K562 (cell line): ENCODE results near the gene CELSR1. TPM values are rescaled to one million over a fixed set of nuclear protein-coding genes. Genes with fewer than 3 reads are reported as not detected.
A peak's percentile ranks its signal among the peaks of the same experiment; 100 is the strongest.

Source experiments
- ATAC-seq: fragments of 200-7000 bp; cut with Tn5 transposase; 3 replicates; pipeline ENCODE4 v1.9.1; 2020; ENCODE audit warnings: moderate library complexity
- BruUV-seq: library from RNA; stranded (reverse); fragments of 400-500 nt; replicated peaks from 2 replicates; lab custom pipeline; 2021; lab: Mats Ljungman, UMichigan
- CTCF ChIA-PET: fragments of 300-600 bp; formaldehyde crosslinking; extraction: SDS; loops from one replicate; lab custom pipeline; 2021; ENCODE audit warnings: low intra/inter-chr PET ratio; lab: Yijun Ruan, JAX
- POLR2A ChIA-PET: fragments of 300-600, 350-650 bp; sonication (Branson Sonifier 250); formaldehyde crosslinking; extraction: SDS; loops from one replicate; lab custom pipeline; 2021; ENCODE audit warnings: antibody characterized with exemption, inconsistent platforms; lab: Yijun Ruan, JAX
- DNase-seq, 4 experiments: peaks; one replicate each; pipeline versions ENCODE4 v3.0.0 to v3.0.0-alpha.2; 2011 to 2018; ENCODE audit warnings: low spot score in 3 of 4, mixed read lengths in 3 of 4; ENCODE audit errors: extremely low read depth in 1 of 4
- FAIRE-seq: peaks from 2 replicates; lab custom pipeline; 2011; peaks lifted over from hg19 to GRCh38; lab: Jason Lieb, UNC
- H2AFZ ChIP-seq: 2 replicates; pipeline ENCODE4 v1.6.0; 2011; ENCODE audit warnings: low read depth, low read length, control low read depth, inconsistent platforms
- H3K27ac ChIP-seq: fragments of 200-600 bp; 3 replicates; pipeline ENCODE4 v1.8.0; 2011; ENCODE audit warnings: low read depth, mild to moderate bottlenecking, control low read depth, inconsistent platforms, low read length, moderate library complexity, mixed read lengths; ENCODE audit errors: extremely low read depth
- H3K27me3 ChIP-seq, 2 experiments: fragments of 300-600 bp in 1 of 2; 2 replicates in 1 of 2; 3 replicates in 1 of 2; pipeline versions ENCODE4 v1.6.0 to v1.8.0; 2011; ENCODE audit warnings: inconsistent platforms in 2 of 2, low read length in 2 of 2, mild to moderate bottlenecking in 1 of 2, mixed read lengths in 1 of 2, moderate library complexity in 1 of 2; ENCODE audit not compliant: control insufficient read depth in 2 of 2, insufficient read depth in 2 of 2
- H3K36me3 ChIP-seq: fragments of 300-600 bp; 3 replicates; pipeline ENCODE4 v1.8.0; 2011; ENCODE audit warnings: mild to moderate bottlenecking, low read length, inconsistent platforms; ENCODE audit not compliant: control insufficient read depth, insufficient read depth
- H3K4me1 ChIP-seq, 2 experiments: fragments of 200-600 bp in 1 of 2; replicated peaks in 1 of 2; 2 replicates in 1 of 2; 3 replicates in 1 of 2; pipeline versions ENCODE4 v1.5.1 to v1.8.0; 2011; ENCODE audit warnings: inconsistent platforms in 2 of 2, low read length in 2 of 2, mild to moderate bottlenecking in 1 of 2, mixed read lengths in 1 of 2, moderate library complexity in 1 of 2; ENCODE audit not compliant: control insufficient read depth in 2 of 2, insufficient read depth in 2 of 2
- H3K4me2 ChIP-seq: 2 replicates; pipeline ENCODE4 v1.6.1; 2011; ENCODE audit warnings: low read length, control low read depth, inconsistent platforms, mixed read lengths; ENCODE audit not compliant: insufficient read depth
- H3K4me3 ChIP-seq: fragments of 200-600 bp; sonication (generic), shearing (Covaris generic); 2 replicates; pipeline ENCODE4 v1.5.1; 2016; ENCODE audit warnings: control low read depth, inconsistent platforms
- H3K79me2 ChIP-seq: fragments of 200-600 bp; 3 replicates; pipeline ENCODE4 v1.8.0; 2011; ENCODE audit warnings: low read length, inconsistent platforms; ENCODE audit not compliant: control insufficient read depth, insufficient read depth
- H3K9ac ChIP-seq, 2 experiments: 2 replicates each; pipeline versions ENCODE4 v1.6.0 to v1.6.1; 2011; ENCODE audit warnings: low read depth in 2 of 2, low read length in 2 of 2, control low read depth in 1 of 2, inconsistent platforms in 1 of 2, mild to moderate bottlenecking in 1 of 2, mixed read lengths in 1 of 2; ENCODE audit not compliant: insufficient read depth in 1 of 2
- H3K9me1 ChIP-seq: one replicate; pipeline ENCODE4 v1.6.0; 2011; ENCODE audit warnings: inconsistent platforms, mild to moderate bottlenecking, low read length, moderate library complexity; ENCODE audit not compliant: control insufficient read depth, insufficient read depth
- H3K9me3 ChIP-seq: replicated peaks from 2 replicates; pipeline ENCODE4 v1.5.1; 2011; ENCODE audit warnings: low read depth, low read length, inconsistent platforms; ENCODE audit not compliant: control insufficient read depth, insufficient read depth
- H4K20me1 ChIP-seq: replicated peaks from 2 replicates; pipeline ENCODE4 v1.6.1; 2011; ENCODE audit warnings: low read length, inconsistent platforms, mixed read lengths; ENCODE audit not compliant: control insufficient read depth, insufficient read depth
- FOSL1 ChIP-seq: fragments of 200-800 bp; sonication (Bioruptor generic); conservative IDR thresholded peaks from 2 replicates; pipeline ENCODE4 v1.6.1; 2016; ENCODE audit warnings: missing genetic modification characterization, missing compliant biosample characterization
- FOXK2 ChIP-seq, 2 experiments: fragments of 450-650 bp; IDR thresholded peaks in 1 of 2; conservative IDR thresholded peaks in 1 of 2; 2 replicates each; pipeline ENCODE4 v1.6.1; 2016; ENCODE audit warnings: low read depth in 2 of 2, mild to moderate bottlenecking in 1 of 2
- NR2C2 ChIP-seq, 2 experiments: fragments of 200-800 bp in 1 of 2; sonication (Bioruptor generic) in 1 of 2; sonication (generic) in 1 of 2; formaldehyde crosslinking in 1 of 2; IDR thresholded peaks; 2 replicates each; pipeline versions ENCODE4 v1.6.1 to v1.8.0; 2016 to 2022; ENCODE audit warnings: mild to moderate bottlenecking in 1 of 2, missing compliant biosample characterization in 1 of 2, missing genetic modification characterization in 1 of 2, missing genetic modification reagents in 1 of 2
- ZNF175 ChIP-seq: fragments of 200-800 bp; sonication (Bioruptor generic); IDR thresholded peaks from 2 replicates; pipeline ENCODE4 v1.6.1; 2016; ENCODE audit warnings: low read depth, mild to moderate bottlenecking, missing genetic modification characterization, missing compliant biosample characterization
- WGBS: fragments of 100-300 bp; shearing (Covaris generic); methylation state at CpG from one replicate; pipeline ENCODE4 v1.1.6; 2016; ENCODE audit warnings: low coverage, mixed read lengths; ENCODE audit not compliant: insufficient coverage; ENCODE audit errors: missing lambda C conversion rate; 5-methylcytosine and 5-hydroxymethylcytosine counted together
- in situ Hi-C: fragments of 300-500 bp; cut with MboI; formaldehyde crosslinking; loops from 4 replicates; pipeline ENCODE4 v1.15.0; 2018; ENCODE audit warnings: inconsistent platforms, mixed read lengths
- intact Hi-C: fragments of 100-400 bp; cut with micrococcal nuclease; formaldehyde crosslinking; loops from 2 replicates; pipeline ENCODE4 v1.14.2; 2022
- polyA plus RNA-seq, 8 experiments: library from polyadenylated mRNA; depleted of rRNA in 4 of 8; stranded (reverse) in 5 of 8; unstranded in 3 of 8; fragments of >200 nt; fragmentation: Nextera tagmentation in 2 of 8; fragmentation: Illumina TruSeq in 1 of 8; extraction: Ambion mirVana in 2 of 8; extraction: Trizol in 1 of 8; gene quantifications; 2 replicates each; pipeline versions ENCODE4 v1.2.1 to v1.2.3, GENCODE V29; 2011 to 2014; ENCODE audit warnings: inconsistent platforms in 1 of 8, missing spikeins in 1 of 8
- total RNA-seq, 7 experiments: library from RNA; depleted of rRNA in 6 of 7; stranded (reverse); fragments of >200 nt in 6 of 7; fragmentation: Illumina TruSeq in 2 of 7; extraction: Trizol in 2 of 7; gene quantifications; 2 replicates each; pipeline versions ENCODE4 v1.2.1 to v1.2.3, GENCODE V29; 2011 to 2021; ENCODE audit warnings: low replicate concordance in 1 of 7

CELSR1 gene
- total and polyA plus RNA-seq, 9 of the 15 experiments (the other 6 are each of a cell fraction or from before 2014, with no cell fraction given): under 0.01 to 0.09 TPM; not detected in 7

- Histone ChIP-seq H3K27me3 (peaks cover 3 to 49% of the 10 kb centered on the region in 2 experiments; a peak in 3 of 5 replicates), H3K9ac (no peak overlapping the region), H4K20me1 (no peaks in the 10 kb centered on the region), H2AFZ (no peak overlapping the region), H3K36me3 (no peaks in the 10 kb centered on the region), H3K4me1 (no peaks in the 10 kb centered on the region; a peak in 1 of 5 replicates), H3K9me1 (no peaks in the 10 kb centered on the region), H3K9me3 (peaks cover 3% of the 10 kb centered on the region; the same call in 1 of the 2 replicates), H3K4me2 (no peak overlapping the region), H3K79me2 (no peaks in the 10 kb centered on the region), H3K27ac (no peak overlapping the region), H3K4me3 (no peak overlapping the region)
- in situ Hi-C loops: loop anchor here (10.0 kb wide), 1 partner anchor 423 kb away; no protein-coding TSS in a partner anchor
- no TSS peak for BruUV-seq
- CTCF ChIA-PET: no interaction called here
- POLR2A ChIA-PET: interaction anchor here (0.6 kb wide), 1 partner anchor 446 kb away, joined by 3 read pairs; no protein-coding TSS in a partner anchor
- intact Hi-C loops: no loop called here
- ATAC-seq (no peak), FAIRE-seq (no peak), DNase-seq (no peak)
- 0% methylated on average over 3 of the region's 3 CpGs for WGBS
- TF ChIP-seq FOXK2 (conservative IDR thresholded peaks at IDR 0.05 in 1 of 2, IDR thresholded peaks at IDR 0.05 in 1 of 2; ENCODE audit: low read depth in 2 of 2) (no peak), FOSL1 (tag) (peak; percentile 50), NR2C2 (CRISPR knock-in tag; IDR thresholded peaks at IDR 0.05) (no peak), NR2C2 (tag; IDR thresholded peaks at IDR 0.05) (peak; percentile 71), ZNF175 (0 out of 2 replicates have a peak, but pooled peaks have one; percentile 4)
These were observed 10.4 kb upstream of the CELSR1 start for GRCh38 chr22:46547883-46548244.
